ENCODE data around the gene SLF2.
A peak's percentile ranks its signal among the peaks of the same experiment; 100 is the strongest.

The SLF2 gene

DNA sequence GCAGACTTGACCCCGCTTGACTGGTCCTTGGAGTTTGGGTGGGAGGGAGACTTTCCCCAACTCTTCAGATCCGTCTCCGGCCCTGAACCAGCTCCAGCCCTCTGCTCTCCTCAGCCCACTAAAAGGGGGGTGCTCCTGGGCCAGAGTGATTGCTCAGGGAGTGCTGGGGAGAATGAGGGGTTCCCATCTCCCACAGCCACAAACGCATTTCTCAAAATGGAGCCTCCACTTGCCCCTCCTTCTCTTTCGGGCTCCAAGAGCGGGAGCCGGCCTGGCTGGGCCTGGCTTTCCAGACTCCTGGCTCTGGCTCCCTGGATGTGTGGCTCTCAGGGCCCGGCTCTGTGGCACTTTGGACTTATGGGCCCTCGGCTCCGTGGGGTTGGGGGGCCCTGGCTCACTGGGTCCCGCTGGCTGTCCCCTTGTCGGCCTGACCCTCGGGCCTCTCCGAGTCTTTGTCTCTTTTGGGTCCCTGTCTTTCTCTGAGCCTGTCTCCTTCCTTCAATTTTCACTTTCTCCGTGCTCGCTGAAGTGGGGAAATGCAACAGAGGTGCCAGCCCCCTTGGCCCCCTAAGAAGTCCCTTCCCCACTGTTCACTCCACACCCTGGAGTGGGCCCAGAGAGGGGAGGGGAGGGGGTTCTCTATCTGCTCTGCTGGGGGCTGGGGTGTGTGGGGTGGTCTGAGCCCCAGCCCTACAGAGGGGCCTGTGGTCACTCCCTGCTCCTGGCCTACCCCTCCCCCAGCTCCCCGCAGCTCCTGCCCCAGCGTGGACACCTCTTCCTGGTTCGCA is 87.6 kb downstream of the SLF2 start:
- DNase-seq (ENCODE audit: low read depth), result no peak

DNA sequence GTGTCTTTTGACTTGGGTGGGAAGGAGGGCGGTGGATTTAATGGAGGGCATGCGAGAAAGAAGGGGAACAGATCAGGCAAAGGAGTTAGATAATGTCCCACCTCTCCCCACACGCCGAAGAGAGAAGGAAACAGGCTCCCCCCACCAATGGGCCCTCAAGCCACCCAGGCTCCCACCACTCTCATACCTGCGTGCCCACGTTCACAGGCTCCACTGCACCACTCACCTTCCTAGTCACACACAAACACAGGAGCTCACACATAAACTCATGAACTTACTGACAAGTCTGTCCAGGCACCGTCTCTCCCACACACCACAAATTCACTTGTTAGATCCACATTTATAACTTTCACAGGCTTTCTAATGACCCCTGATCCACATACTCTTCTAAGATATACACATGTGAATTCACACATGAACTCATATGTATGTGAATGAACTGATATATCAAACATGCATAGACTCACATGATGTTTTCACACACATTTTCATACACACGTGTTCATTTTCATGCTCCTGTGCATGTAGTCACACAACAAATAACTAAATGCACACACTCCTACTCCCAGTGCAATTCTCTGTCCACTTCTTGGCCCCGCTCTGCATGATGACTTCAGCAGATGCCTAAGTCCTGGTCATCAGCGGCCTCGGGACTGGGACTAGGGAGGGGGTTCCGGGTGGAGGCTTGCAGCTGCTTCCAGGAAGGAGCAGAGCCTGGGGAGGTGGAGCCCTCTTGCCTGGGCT is 88.3 kb downstream of the SLF2 start:
- DNase-seq (ENCODE audit: low read depth), result peak; percentile 85

DNA sequence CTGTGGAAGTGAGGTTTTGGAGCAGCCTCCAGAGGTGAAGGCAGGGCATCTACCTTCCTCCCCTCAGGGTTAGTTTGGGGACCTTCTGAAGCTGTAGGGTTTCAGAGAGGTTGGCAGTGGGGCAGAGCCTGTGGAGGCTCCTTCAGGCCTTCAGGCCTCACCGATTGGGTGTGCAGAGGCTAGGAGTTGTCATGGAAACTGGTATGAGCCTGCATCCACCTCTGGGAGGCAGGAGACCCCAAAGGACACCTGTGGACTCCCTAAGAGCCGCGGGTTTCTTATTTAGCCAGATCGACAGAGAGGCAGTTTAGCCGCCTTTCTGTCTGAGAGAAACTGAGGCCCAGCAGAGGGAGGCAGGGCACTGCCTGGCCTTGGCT is 88.9 kb downstream of the SLF2 start:
- DNase-seq (ENCODE audit: low read depth), result no peak

DNA sequence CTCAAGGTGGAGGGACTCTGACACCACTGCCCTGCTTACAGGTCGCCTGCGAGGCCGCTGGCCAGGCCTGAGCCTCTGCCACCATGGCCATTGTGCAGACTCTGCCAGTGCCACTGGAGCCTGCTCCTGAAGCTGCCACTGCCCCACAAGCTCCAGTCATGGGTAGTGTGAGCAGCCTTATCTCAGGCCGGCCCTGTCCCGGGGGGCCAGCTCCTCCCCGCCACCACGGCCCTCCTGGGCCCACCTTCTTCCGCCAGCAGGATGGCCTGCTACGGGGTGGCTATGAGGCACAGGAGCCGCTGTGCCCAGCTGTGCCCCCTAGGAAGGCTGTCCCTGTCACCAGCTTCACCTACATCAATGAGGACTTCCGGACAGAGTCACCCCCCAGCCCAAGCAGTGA is 89.7 kb downstream of the SLF2 start:
- DNase-seq (ENCODE audit: low read depth), result no peak

DNA sequence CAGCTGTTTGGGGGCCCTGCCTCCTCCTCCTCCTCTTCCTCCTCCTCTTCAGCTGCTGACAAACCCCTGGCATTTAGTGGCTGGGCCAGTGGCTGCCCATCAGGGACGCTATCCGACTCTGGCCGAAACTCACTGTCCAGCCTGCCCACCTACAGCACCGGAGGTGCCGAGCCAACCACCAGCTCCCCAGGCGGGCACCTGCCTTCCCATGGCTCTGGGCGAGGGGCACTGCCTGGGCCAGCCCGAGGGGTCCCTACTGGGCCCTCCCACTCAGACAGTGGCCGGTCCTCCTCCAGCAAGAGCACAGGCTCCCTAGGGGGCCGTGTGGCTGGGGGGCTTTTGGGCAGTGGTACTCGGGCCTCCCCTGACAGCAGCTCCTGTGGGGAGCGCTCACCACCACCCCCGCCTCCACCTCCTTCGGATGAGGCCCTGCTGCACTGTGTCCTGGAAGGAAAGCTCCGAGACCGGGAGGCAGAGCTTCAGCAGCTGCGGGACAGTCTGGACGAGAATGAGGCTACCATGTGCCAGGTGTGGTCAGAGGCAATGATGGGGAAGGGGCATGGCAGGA is 91.0 kb downstream of the SLF2 start:
- DNase-seq (ENCODE audit: low read depth), result no peak

DNA sequence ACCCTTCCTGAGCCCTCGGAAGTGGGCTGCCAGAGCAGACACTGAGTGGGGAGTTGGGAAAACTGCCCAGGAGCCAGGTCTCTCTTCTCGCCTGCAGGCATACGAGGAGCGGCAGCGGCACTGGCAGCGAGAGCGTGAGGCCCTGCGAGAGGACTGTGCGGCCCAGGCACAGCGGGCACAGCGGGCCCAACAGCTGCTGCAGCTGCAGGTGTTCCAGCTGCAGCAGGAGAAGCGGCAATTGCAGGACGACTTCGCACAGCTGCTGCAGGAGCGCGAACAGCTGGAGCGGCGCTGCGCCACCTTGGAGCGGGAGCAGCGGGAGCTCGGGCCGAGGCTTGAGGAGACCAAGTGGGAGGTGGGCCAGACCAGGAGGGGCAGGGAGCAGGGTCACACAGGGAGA is 92.6 kb downstream of the SLF2 start:
- DNase-seq (ENCODE audit: low read depth), result no peak

DNA sequence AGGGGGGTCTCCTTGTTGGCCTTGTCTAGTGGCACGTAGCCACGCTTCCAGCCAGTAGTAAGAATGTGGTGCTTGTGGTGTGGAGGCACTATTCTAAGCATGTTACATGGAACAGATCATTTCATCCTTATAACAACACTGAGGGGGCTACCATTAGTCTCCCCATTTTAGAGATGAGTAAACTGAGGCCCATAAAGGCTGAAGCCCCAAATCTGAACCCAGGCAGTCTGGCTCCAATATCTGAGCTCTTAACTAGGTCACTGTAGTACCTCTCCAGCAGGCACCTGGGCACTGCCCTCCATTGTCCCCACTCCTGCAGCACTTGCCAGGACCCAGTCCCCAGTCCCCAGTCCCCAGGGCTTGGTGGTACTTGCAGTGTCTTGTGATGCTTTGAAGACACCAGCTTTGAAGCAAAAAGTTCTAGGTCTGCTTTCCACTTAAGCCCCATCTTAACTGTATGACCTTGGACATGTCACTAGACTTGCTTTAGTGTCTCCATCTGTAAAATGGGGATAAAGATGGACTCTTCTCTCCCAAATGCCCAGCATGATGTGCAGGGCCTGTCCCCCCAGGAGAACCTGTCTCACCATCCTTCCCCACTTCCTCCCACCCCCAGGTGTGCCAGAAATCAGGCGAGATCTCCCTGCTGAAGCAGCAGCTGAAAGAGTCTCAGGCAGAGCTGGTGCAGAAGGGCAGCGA is 93.3 kb downstream of the SLF2 start:
- DNase-seq (ENCODE audit: low read depth), result no peak

DNA sequence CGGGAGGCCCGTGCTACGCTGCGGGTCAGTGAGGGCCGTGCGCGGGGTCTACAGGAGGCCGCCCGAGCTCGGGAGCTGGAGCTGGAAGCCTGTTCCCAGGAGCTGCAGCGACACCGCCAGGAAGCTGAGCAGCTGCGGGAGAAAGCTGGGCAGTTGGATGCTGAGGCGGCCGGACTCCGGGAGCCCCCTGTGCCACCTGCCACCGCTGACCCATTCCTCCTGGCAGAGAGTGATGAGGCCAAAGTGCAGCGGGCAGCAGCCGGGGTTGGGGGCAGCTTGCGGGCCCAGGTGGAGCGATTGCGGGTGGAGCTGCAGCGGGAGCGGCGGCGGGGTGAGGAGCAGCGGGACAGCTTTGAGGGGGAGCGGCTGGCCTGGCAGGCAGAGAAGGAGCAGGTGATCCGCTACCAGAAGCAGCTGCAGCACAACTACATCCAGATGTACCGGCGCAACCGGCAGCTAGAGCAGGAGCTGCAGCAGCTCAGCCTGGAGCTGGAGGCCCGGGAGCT is 93.9 kb downstream of the SLF2 start:
- no peak for DNase-seq (ENCODE audit: low read depth)

DNA sequence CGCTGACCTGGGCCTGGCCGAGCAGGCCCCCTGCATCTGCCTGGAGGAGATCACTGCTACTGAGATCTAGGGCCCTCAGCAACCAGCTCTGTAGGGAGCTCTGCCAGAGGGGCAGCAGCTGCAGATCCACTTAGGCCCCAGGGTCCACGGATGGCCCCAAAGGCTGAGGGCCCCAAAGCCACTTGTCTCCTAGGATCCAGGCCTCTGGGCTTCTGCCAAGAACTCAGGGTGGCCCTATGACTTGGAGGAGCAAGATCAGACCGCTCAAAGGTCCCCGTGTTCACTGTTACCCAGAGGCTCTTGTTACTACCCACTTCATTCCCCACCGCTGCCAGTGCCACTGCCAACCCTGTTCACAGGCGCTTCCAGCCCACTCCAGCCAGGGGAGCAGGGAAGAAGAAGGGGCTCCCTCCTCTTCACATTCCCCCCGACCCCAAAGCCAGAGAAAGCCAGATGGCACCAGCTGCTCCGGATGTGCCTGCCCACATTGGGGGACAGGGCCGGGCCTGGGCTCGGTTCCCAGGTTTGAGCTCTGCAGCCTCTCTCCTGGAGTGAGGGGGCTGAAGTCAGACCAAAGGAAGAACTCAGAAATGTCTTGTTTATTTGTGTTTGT is 94.4 kb downstream of the SLF2 start:
- no peak for DNase-seq (ENCODE audit: low read depth)

DNA sequence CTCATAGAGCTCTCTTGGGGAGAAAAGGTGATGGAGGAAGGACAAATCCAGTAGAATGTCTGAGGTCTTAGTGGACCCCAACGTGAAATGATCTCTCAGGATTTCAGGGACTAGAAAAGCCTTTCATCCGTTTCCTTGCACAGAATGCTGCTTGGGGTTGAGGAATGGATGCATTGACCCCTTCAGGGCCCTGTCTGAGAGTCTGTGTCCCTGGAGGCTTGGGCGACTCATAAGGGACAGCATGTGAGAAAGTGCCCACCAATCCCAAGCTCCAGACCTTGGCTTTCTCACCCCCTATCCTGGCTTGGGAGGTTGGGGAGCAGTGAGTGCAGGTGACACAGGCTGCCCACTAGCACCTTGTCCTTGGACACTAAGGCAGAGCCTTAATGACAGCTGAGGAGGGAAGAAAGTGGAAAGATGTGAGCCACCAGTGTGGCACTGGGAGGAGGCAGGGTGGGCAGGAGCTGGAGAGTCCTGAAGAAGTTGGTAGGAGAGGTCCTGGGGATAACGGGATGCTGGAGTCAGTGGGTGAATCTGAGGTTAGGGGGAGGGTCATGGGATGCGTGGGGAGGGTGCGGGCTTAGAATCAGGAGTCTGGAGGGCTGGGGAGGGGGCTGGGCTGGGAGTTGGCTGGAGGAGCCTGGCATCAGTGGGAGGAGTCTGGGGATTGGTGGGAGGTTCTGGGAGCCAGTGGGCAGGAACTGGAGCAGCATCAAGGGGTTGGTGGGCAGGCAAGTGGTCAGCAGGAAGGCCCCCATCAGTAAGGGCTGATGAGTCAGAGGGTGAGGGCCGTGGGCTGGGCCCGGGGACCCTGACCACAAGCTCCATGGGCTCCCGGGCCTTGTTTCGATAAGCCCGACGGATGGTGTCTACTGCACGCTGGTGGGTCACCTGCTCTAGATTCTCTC is 95.4 kb downstream of the SLF2 start:
- no peak for DNase-seq (ENCODE audit: low read depth)

DNA sequence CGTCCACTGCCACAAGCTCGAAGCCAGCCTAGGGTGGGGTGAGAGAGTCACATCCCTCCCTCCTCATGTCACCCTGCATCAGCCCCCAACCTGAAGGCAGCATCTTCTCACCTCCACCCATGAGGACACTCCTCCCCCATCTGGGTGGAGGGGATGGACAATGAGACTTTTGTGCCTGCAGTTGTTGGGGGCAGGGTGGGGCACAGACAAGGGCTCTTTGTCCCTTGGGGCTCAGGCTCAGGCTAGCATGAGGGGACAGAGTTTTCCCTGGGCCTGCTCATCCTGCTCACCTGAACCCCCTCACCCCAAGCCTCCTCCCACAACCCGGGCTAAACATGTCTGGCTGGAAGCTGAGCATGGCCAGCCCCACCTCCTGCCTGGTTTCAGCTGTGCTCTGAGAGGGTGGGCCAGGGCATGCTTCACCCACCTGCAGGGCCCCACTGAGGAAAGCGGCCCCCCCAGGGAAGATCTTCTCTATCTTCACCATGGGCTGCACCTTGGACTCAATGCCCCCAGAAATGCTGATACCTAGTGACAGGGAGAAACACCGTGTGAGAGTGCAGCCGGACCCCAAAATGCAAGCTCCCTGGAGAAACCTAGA is 96.2 kb downstream of the SLF2 start:
- DNase-seq (ENCODE audit: low read depth), result no peak

DNA sequence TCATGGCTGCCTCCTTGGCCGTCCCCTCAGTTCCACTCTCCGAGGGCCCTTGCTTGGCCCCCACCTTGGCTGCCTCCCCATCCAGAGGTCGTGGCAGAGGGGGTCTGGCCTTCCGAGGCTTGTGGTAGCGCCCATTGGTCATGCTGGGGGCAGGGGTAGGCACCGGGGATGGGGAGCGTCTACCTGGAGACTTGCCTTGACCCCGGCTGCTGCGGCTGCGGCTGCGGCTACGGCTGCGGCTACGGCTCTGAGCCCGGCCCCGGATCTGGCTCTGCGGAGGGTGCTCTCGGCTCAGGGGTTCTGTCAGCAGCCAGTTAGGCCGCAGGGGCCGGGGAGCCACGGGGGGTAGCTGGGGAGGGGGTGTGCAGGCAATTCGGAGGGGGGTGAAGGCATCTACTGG is 97.6 kb downstream of the SLF2 start:
- DNase-seq (ENCODE audit: low read depth), result no peak

DNA sequence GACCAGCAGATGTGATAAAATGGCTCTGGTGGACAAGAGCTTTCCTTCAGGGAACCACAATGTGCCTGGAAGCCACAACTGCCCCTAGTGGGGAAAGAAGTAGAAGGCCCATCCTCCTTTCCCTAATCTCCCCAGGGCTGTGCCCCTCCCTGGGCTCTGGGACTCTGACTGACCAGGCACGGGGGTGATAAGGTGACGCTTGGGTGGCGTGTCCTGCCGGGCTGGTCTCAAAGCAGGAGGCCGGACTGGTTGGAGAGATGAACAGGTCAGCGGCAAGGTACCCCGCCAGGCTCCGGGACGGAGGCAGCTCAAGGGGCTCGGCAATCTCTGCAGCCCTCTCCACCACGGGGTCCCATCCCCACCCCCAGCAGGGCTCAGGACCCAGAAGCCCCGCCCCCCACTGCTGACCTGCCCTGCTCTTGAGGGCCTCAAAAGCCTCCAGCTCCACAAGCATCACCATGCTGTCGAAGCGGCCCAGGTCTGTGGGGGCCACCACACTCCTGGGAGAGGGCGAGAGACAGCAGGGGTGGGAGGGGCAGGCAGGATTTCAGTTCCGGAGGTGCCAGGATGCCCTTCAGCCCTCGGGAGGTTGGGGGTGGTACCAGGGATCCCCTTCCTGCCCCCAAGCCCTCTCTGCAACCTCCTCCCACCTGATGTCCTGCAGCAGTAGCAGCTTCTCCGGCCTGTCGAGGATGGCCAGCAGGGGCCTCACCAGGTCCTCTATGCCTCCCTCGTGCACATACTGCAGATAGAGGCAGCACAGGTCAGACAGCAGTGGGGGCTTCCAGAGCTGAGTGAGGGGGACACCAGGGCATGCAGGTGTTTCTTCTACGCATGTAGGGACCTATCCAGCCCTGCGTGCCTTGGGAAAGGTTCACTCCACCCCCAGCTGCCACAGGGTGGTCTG is 99.0 kb downstream of the SLF2 start:
- no peak for DNase-seq (ENCODE audit: low read depth)

DNA sequence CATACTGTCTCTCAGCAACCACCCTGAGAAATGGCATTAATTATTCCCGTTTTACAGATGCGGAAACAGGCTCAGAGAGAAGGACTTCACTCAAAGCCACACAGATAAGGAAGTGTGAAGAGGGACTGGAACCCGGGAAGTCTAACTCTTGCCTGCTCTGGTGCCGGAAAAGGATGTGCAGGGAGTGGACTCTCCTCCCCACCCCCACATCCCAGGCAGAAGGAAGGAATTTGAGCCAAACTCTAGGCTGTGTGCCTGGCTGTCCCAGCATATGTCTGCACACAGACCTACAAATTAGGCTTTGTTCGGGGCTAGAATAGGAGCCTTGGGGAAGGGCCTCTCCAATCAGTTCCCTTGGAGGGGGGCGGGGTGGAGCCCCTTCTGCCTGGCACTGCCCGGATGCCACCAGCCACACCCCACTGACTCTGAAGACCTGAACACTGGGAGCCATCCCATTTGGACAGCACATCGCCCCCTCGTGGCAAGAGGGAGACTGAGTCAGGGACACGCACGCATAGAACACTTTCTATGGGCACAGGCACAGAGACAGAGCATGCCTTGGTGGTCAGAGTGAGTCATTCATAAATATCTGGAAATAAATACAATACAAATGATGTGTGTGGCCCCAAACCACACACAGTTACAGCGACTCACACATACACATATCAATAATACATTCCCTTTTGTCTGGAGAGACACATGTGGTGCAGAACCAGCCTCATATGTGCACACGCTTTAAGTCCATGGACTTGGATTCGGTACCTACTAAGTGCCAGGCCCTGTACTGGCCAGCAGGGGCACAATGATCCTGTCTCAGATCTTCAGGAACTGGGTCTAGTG is 100.0 kb downstream of the SLF2 start:
- peak; percentile 87 for DNase-seq (ENCODE audit: low read depth)

DNA sequence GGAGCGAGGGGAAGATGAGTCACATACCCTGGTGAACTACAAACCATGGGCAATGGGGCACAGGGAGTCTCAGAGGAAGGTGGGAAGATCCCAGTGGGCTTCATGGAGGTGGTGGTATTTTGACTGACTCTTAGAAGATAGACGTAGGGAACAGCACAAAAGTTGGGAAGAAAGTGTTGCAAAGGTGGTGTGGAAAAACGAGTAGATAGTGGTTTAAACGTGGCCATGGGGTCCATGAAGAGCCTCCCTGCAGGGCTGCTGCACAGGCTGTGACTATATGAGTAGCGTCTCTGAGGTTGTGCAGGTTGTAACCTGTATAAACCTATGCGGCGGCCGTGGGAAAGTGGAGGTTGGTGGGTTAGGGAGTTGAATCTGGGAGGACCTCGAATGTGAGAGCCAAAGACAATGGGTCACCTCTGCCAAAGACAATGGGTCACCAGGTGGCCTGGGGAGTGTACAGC is 100.6 kb downstream of the SLF2 start:
- no peak for DNase-seq (ENCODE audit: low read depth)

DNA sequence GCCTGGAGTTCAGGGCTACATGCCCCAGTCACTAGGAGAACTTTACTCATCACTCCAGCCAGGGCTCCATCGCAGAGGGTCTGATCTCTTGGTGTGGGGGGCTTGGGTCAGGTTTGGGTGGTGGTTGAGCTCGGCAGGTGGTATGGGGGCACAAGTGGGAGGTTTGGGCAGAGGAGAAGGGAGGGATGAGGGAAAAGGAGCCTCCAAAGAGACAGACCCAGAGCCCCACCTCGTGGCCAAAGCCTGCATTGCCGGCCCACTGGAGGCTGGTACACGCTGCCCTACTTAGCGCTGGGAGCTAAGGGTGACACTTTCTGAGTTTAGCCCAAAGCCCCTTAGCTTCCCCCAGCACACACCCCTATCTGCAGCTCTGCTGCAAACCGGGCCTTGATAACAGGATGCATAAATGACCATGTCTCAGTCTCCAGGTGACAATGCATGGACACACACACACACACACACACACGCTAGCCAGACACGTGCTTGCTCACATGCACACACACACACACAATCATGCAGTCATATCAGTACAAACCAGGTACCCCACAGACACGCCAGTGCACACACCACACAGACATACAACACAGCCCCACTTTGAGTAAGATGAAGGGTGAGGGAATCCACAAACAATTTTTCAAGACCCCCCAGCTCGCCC is 101.6 kb downstream of the SLF2 start:
- DNase-seq (ENCODE audit: low read depth), result peak; percentile 35
